ENCODE results near the gene PDLIM5.

DNA sequence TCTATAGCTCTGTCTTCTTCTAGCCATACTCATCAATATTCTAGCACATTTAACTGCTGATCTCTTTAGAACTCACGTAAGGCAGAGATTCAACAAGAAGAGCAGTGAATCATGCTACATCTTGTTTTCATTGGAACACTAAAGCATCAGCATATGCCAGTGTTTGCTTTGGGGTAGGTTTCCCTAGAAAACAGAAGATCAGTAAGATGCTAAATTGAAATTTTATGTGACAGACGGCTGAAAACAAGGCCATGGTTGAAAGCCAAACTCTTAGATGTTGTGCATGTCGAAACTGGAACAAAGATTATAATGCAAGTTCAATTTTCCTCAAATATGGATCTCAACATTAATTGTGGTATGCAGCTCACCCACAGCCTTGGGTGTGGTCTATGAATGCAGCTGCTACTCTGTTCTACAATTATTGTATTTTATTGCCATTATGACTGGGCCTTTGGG, 107.6 kb downstream of the PDLIM5 start:
- no peak for TF ChIP-seq POLR2A (IDR thresholded peaks at IDR 0.05; ENCODE audit: low read depth, low read length)
- no peak for TF ChIP-seq POLR2AphosphoS5 (IDR thresholded peaks at IDR 0.05; ENCODE audit: low read depth, low read length)

Data from GM12892 (cell line).